Umbilical cord (tissue), 2 donors: Measurements from ENCODE around the gene SRCAP. TPM values are rescaled to one million over a fixed set of nuclear protein-coding genes. Genes with fewer than 3 reads are reported as not detected.
"Not testable (repeated sequence)": the region's sequence is repeated elsewhere in the genome, so short reads cannot be mapped to it uniquely, and the experiment has no call there.

Experiments used
- DNase-seq: peaks from one replicate; pipeline ENCODE4 v3.0.0-alpha.2; 2015; ENCODE audit warnings: low spot score
- total RNA-seq: library from RNA; depleted of rRNA; stranded (reverse); fragments of >200 nt; gene quantifications from one replicate; pipeline ENCODE4 v1.2.3, GENCODE V29; 2014; ENCODE audit warnings: low replicate concordance; ENCODE audit not compliant: insufficient read depth

The SRCAP gene
- total RNA-seq, 1 donor from 2014 or later: 22.6 TPM

GRCh38 chr16:30663820-30664219, 35.2 kb upstream of the SRCAP start:
- no peak for DNase-seq

GRCh38 chr16:30664616-30665109, 34.3 kb upstream of the SRCAP start:
- no peak for DNase-seq

- no peak for DNase-seq
Observed at GRCh38 chr16:30665155-30665829, 33.7 kb upstream of the SRCAP start.

- DNase-seq: no peak
Observed at GRCh38 chr16:30665830-30666190, 33.2 kb upstream of the SRCAP start.

GRCh38 chr16:30666681-30667080, 32.3 kb upstream of the SRCAP start:
- no peak for DNase-seq

GRCh38 chr16:30667361-30667905, 31.5 kb upstream of the SRCAP start:
- no peak for DNase-seq

GRCh38 chr16:30668393-30668792, 30.6 kb upstream of the SRCAP start:
- no peak for DNase-seq

- no peak for DNase-seq
Observed at GRCh38 chr16:30669026-30669902, 29.7 kb upstream of the SRCAP start.

GRCh38 chr16:30669903-30670824, 28.8 kb upstream of the SRCAP start:
- no peak for DNase-seq

- DNase-seq: no peak
Observed at GRCh38 chr16:30675143-30675542, 23.8 kb upstream of the SRCAP start.

GRCh38 chr16:30677931-30678585, 20.9 kb upstream of the SRCAP start:
- no peak for DNase-seq

- DNase-seq: no peak
Observed at GRCh38 chr16:30678586-30678970, 20.4 kb upstream of the SRCAP start.

- no peak for DNase-seq
Observed at GRCh38 chr16:30680326-30680725, 18.6 kb upstream of the SRCAP start.

- DNase-seq: peak; percentile 15
Observed at GRCh38 chr16:30688701-30689100, 10.3 kb upstream of the SRCAP start.

- DNase-seq: no peak
Observed at GRCh38 chr16:30691907-30692306, 7.1 kb upstream of the SRCAP start.

GRCh38 chr16:30692396-30693064, 6.4 kb upstream of the SRCAP start:
- no peak for DNase-seq

- no peak for DNase-seq
Observed at GRCh38 chr16:30694926-30695693, 3.9 kb upstream of the SRCAP start.

- DNase-seq: not testable (repeated sequence)
Observed at GRCh38 chr16:30696646-30697045, 2.3 kb upstream of the SRCAP start.

GRCh38 chr16:30697264-30698138, 1.5 kb upstream of the SRCAP start:
- no peak for DNase-seq
